HepG2 (cell line): ENCODE data around the gene SDC4. TPM values are rescaled to one million over a fixed set of nuclear protein-coding genes. Genes with fewer than 3 reads are reported as not detected.
A peak's percentile ranks its signal among the peaks of the same experiment; 100 is the strongest.

Source experiments
- GATAD2A ChIP-seq: IDR thresholded peaks from 2 replicates; pipeline ENCODE4 v1.6.1; 2016
- HHEX ChIP-seq: IDR thresholded peaks from 2 replicates; pipeline ENCODE4 v1.6.1; 2016; ENCODE audit warnings: control low read depth
- HOXA9 ChIP-seq: sonication (generic); formaldehyde crosslinking; IDR thresholded peaks from 2 replicates; pipeline ENCODE4 v1.8.1; 2022; ENCODE audit warnings: missing genetic modification reagents, mild to moderate bottlenecking, moderate library complexity, borderline replicate concordance
- KLF11 ChIP-seq: IDR thresholded peaks from 2 replicates; pipeline ENCODE4 v1.6.1; 2016; ENCODE audit warnings: missing compliant biosample characterization
- KLF12 ChIP-seq: sonication (generic); formaldehyde crosslinking; IDR thresholded peaks from 2 replicates; pipeline ENCODE4 v1.4.0; 2020; ENCODE audit warnings: missing genetic modification reagents, borderline replicate concordance
- MED8 ChIP-seq: sonication (generic); formaldehyde crosslinking; IDR thresholded peaks from 2 replicates; pipeline ENCODE4 v1.8.1; 2023; ENCODE audit warnings: mild to moderate bottlenecking, missing genetic modification reagents; ENCODE audit not compliant: insufficient replicate concordance
- MTA1 ChIP-seq: sonication (generic); formaldehyde crosslinking; IDR thresholded peaks from 2 replicates; pipeline ENCODE4 v1.4.0; 2020; ENCODE audit warnings: missing genetic modification reagents, mild to moderate bottlenecking, borderline replicate concordance
- NAIF1 ChIP-seq: sonication (generic); formaldehyde crosslinking; IDR thresholded peaks from 2 replicates; pipeline ENCODE4 v1.5.0; 2020; ENCODE audit warnings: mild to moderate bottlenecking, missing genetic modification reagents, borderline replicate concordance
- NBN ChIP-seq: fragments of 450-650 bp; conservative IDR thresholded peaks from 2 replicates; pipeline ENCODE4 v1.6.1; 2017
- NR2F6 ChIP-seq, 2 experiments: IDR thresholded peaks; 2 replicates each; pipeline ENCODE4 v1.6.1; 2016; ENCODE audit warnings: antibody characterized with exemption in 1 of 2, mild to moderate bottlenecking in 1 of 2
- PCBP1 ChIP-seq: fragments of 200-400 bp; formaldehyde crosslinking; IDR thresholded peaks from 2 replicates; pipeline ENCODE4 v1.6.1; 2017; ENCODE audit warnings: mild to moderate bottlenecking, low read depth, low read length, borderline replicate concordance
- RFXAP ChIP-seq: sonication (generic); formaldehyde crosslinking; IDR thresholded peaks from 2 replicates; pipeline ENCODE4 v1.4.0; 2020; ENCODE audit warnings: missing genetic modification reagents, borderline replicate concordance
- SIX4 ChIP-seq: sonication (generic); formaldehyde crosslinking; IDR thresholded peaks from 2 replicates; pipeline ENCODE4 v1.4.0; 2020; ENCODE audit warnings: missing genetic modification reagents
- SMAD9 ChIP-seq: sonication (generic); formaldehyde crosslinking; IDR thresholded peaks from 2 replicates; pipeline ENCODE4 v1.5.1; 2020; ENCODE audit warnings: mild to moderate bottlenecking, missing genetic modification reagents
- ZBTB42 ChIP-seq: sonication (generic); formaldehyde crosslinking; IDR thresholded peaks from 2 replicates; pipeline ENCODE4 v1.5.0; 2020; ENCODE audit warnings: mild to moderate bottlenecking, missing genetic modification reagents
- ZFP36 ChIP-seq: fragments of 150-350 bp; IDR thresholded peaks from 2 replicates; pipeline ENCODE4 v1.6.1; 2018; ENCODE audit warnings: borderline replicate concordance, low read length, low read depth; ENCODE audit not compliant: partially characterized antibody
- ZFP36L1 ChIP-seq: sonication (generic); formaldehyde crosslinking; IDR thresholded peaks from 2 replicates; pipeline ENCODE4 v1.8.0; 2022; ENCODE audit warnings: mild to moderate bottlenecking, missing genetic modification reagents, moderate library complexity
- ZMYM4 ChIP-seq: sonication (generic); formaldehyde crosslinking; IDR thresholded peaks from 2 replicates; pipeline ENCODE4 v1.8.1; 2023; ENCODE audit warnings: mild to moderate bottlenecking, missing genetic modification reagents
- ZNF274 ChIP-seq: sonication (generic); formaldehyde crosslinking; IDR thresholded peaks from 2 replicates; pipeline ENCODE4 v1.5.1; 2020; ENCODE audit warnings: mild to moderate bottlenecking, missing genetic modification reagents
- ZNF280B ChIP-seq: sonication (generic); formaldehyde crosslinking; IDR thresholded peaks from 2 replicates; pipeline ENCODE4 v1.5.0; 2020; ENCODE audit warnings: missing genetic modification reagents, mild to moderate bottlenecking, borderline replicate concordance
- ZNF317 ChIP-seq: sonication (generic); formaldehyde crosslinking; IDR thresholded peaks from 2 replicates; pipeline ENCODE4 v1.5.0; 2020; ENCODE audit warnings: mild to moderate bottlenecking, missing genetic modification reagents
- ZNF496 ChIP-seq: sonication (generic); formaldehyde crosslinking; IDR thresholded peaks from 2 replicates; pipeline ENCODE4 v1.8.1; 2023; ENCODE audit warnings: mild to moderate bottlenecking, moderate library complexity, missing genetic modification reagents; ENCODE audit not compliant: insufficient replicate concordance
- ZNF609 ChIP-seq: sonication (generic); formaldehyde crosslinking; IDR thresholded peaks from 2 replicates; pipeline ENCODE4 v1.4.0; 2020; ENCODE audit warnings: mild to moderate bottlenecking, missing genetic modification reagents, borderline replicate concordance
- ZNF724P ChIP-seq: sonication (generic); formaldehyde crosslinking; IDR thresholded peaks from 2 replicates; pipeline ENCODE4 v1.8.0; 2022; ENCODE audit warnings: missing genetic modification reagents, borderline replicate concordance
- ZNF747 ChIP-seq: sonication (generic); formaldehyde crosslinking; IDR thresholded peaks from 2 replicates; pipeline ENCODE4 v1.8.1; 2023; ENCODE audit warnings: missing genetic modification reagents, mild to moderate bottlenecking, borderline replicate concordance
- polyA plus RNA-seq, 8 experiments: library from polyadenylated mRNA; depleted of rRNA in 3 of 8; stranded (reverse) in 7 of 8; unstranded in 1 of 8; fragments of >200 nt; fragmentation: Illumina TruSeq in 4 of 8; extraction: Trizol in 4 of 8; gene quantifications; 2 replicates each; pipeline versions ENCODE4 v1.2.1 to v1.2.3, GENCODE V29; 2011 to 2016; ENCODE audit warnings: low read depth in 4 of 8, missing spikeins in 1 of 8, mixed read lengths in 1 of 8; ENCODE audit not compliant: insufficient read depth in 1 of 8
- total RNA-seq, 5 experiments: library from RNA; depleted of rRNA; stranded (reverse); fragments of >200 nt; fragmentation: Illumina TruSeq; extraction: Trizol; gene quantifications; 2 replicates each; pipeline ENCODE4 v1.2.3, GENCODE V29; 2016; ENCODE audit warnings: low read depth in 1 of 5

Gene SDC4
- total and polyA plus RNA-seq, 2 of the 13 experiments (the other 11 are each of a cell fraction or from before 2014, with no cell fraction given), result 49.0 to 65.1 TPM

- TF ChIP-seq SMAD9 (CRISPR knock-in tag) (no peak), KLF11 (CRISPR knock-in tag) (no peak), HOXA9 (CRISPR knock-in tag) (no peak), ZNF280B (CRISPR knock-in tag) (no peak), ZNF274 (CRISPR knock-in tag) (no peak), ZFP36 (peak; percentile 52), NR2F6 (IDR thresholded peaks at IDR 0.05) (0 out of 2 replicates have a peak, but pooled peaks have one; percentile 2), NR2F6 (CRISPR knock-in tag; IDR thresholded peaks at IDR 0.05) (0 out of 2 replicates have a peak, but pooled peaks have one; percentile 28), RFXAP (CRISPR knock-in tag) (peak; percentile 66; the same call in 1 of the 2 replicates), HHEX (CRISPR knock-in tag) (no peak), ZNF317 (CRISPR knock-in tag) (0 out of 2 replicates have a peak, but pooled peaks have one; percentile 50), MED8 (CRISPR knock-in tag) (peak; percentile 25), ZMYM4 (CRISPR knock-in tag) (0 out of 2 replicates have a peak, but pooled peaks have one; percentile 15), GATAD2A (CRISPR knock-in tag) (peak; percentile 10), SIX4 (CRISPR knock-in tag) (no peak), NBN (no peak), ZBTB42 (CRISPR knock-in tag) (no peak), ZNF747 (CRISPR knock-in tag) (no peak), ZNF609 (CRISPR knock-in tag) (no peak; the same call in 1 of the 2 replicates), ZNF496 (CRISPR knock-in tag) (no peak), PCBP1 (no peak), ZFP36L1 (CRISPR knock-in tag) (no peak), MTA1 (CRISPR knock-in tag) (no peak), ZNF724P (CRISPR knock-in tag) (no peak), NAIF1 (CRISPR knock-in tag) (no peak), KLF12 (CRISPR knock-in tag) (no peak; the same call in 1 of the 2 replicates)
These were observed 10.3 kb upstream of the SDC4 start (continued) for GRCh38 chr20:45358282-45359068.
